Stimulated activated CD4-positive, alpha-beta T cell treated with anti-CD3 and anti-CD28 coated beads, Interleukin-12 subunit alpha, Interleukin-12 subunit beta, amount 100 ng/mL, for 48 hours (primary cell): Measurements from ENCODE around the gene FRMD6.
"Not testable (repeated sequence)": the region's sequence is repeated elsewhere in the genome, so short reads cannot be mapped to it uniquely, and the experiment has no call there.

Experiments used
- DNase-seq, 3 donors: peaks; one replicate each; pipeline ENCODE4 v3.0.0-alpha.2; 2020; ENCODE audit warnings: low read depth in 2 of 3, low spot score in 1 of 3

Gene FRMD6

DNA sequence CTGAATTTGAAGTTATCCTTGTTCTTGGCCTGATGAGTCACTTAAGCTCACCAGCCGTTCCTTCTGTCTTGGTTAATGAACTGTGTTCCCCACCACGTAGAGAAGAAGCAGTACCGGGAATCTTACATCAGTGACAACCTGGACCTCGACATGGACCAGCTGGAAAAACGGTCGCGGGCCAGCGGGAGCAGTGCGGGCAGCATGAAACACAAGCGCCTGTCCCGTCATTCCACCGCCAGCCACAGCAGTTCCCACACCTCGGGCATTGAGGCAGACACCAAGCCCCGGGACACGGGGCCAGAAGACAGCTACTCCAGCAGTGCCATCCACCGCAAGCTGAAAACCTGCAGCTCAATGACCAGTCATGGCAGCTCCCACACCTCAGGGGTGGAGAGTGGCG, 68.2 kb downstream of the FRMD6 start:
- DNase-seq, result no peak

DNA sequence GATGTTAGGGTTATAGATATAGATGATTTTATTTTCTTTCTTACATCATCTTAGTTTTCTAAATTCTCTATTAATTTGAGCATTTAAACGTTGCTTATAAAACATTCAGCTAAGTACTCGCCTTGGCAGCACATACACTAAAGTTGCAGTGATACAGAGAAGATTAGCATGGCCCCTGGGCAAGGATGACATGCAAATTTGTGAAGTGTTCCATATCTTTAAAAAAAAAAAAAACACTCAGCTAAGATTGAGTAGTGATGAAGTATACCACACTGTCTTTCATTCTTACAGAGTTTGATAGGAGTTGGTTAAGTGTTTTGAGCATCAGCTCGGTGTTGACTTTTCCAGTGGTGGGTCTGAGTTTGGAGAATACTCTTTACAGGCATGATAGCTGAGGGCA, 72.3 kb downstream of the FRMD6 start:
- DNase-seq, result no peak

- no peak for DNase-seq
Observed at GRCh38 chr14:51724650-51725049, 72.9 kb downstream of the FRMD6 start.

DNA sequence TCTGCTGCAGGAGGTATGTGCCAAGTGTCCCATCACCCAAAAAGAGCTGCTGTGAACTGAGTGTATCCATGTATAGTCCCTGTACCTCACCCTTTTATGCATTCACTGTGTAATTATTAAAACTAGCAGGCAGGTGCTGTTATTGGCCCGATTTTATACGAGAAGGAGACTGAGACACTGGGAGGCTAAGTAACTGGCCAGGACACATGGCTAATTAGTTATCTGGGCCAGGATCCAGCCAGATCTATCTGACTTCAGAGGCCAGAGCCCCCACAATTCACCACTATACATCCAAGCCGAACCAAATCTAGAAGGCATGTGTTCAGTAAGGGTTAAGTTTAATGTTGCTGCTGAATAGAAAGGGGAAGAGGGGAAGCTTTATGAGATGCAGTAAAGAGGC, 73.4 kb downstream of the FRMD6 start:
- DNase-seq, result no peak

DNA sequence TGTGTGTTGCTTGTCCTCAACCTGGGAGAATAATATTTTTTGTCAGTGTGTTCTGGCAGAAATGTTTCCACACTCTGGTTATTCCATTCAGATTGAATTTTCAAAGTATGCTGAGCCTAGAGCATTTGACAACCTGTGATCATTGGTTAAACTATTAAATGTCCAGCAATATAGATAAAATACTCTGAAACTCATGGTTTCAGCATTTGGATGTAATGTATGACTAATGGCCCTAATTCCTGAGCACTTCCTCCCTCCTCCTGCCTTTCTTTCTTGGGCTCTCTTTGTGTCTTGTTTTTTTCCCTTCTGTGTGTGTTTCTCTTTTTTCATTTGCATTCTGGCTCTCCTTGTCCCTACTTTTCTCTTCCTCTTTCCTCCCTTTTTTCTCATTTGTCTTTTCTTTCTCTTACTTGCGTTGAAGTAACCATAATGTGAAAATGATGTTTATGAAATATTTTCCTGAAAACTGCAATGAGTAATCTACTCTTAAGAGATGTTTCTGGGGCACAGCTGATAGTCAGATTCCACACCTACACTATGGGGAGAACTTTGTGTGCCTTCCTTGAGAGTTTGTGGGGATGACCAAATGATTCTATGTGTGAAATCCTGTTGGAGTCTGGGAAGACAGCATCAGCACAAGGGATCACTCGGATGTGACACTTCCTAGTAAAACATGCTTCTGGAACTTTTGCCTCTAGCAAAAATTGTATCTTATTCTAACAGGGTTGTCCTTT, 74.6 kb downstream of the FRMD6 start:
- no peak for DNase-seq

GRCh38 chr14:51727526-51727925, 75.8 kb downstream of the FRMD6 start:
- DNase-seq, result no peak

DNA sequence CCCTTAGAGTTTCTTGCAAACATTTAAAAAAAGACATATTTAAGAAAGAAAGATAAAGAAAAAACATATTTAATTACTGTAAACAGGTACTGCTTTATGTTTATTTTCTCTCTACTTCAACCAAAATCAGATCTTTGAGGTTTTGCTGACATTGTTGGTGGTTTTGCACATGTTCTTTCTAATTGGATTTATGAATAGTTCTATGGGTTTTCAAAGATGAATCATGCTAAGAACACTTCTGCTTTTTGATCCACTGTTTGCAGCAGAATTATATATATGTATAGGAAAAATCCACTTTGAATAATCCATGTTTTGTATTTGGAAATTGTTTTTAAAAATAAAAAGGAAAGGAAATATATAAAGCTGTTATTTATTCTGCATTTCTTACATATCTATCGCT, 78.4 kb downstream of the FRMD6 start:
- no peak for DNase-seq

GRCh38 chr14:51730684-51731083, 79.0 kb downstream of the FRMD6 start:
- DNase-seq, result no peak

- no peak for DNase-seq
Observed at GRCh38 chr14:51732494-51733112, 80.9 kb downstream of the FRMD6 start.

DNA sequence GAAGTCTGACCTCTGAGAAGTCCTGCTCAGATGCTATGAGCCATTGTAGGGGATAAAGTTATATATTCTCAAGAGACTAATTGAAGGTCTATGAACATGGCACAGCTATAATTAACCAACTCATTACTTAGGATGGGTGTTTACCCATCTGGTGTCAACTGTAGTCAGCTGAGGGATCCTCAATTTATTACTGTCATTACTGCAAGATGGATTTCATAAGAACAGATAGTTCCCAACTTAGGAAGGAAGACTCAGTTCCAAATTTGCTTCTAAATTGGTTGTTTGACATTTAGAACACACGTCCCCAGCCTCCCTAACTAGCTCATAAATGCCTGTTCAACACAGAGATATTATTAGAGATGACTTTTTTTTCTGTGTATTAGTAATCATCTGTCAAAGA, 81.4 kb downstream of the FRMD6 start:
- no peak for DNase-seq

DNA sequence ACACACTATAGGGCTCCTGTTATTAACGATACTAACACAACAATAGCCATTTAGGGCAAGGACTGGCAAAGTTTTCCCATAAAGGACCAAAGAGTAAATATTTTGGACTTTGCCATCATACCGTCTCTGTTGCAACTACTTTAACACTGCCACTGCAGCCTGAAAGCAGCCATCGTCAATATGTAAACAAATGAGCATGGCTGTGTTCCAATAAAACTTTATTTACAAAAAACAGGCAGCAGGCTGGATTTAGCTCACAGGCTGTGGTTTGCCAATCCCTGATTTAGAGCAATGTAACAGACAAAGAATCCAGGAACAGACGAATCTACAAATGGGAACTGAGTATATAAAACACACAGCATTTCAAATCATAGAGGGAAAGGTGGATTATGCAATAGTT, 84.1 kb downstream of the FRMD6 start:
- no peak for DNase-seq

DNA sequence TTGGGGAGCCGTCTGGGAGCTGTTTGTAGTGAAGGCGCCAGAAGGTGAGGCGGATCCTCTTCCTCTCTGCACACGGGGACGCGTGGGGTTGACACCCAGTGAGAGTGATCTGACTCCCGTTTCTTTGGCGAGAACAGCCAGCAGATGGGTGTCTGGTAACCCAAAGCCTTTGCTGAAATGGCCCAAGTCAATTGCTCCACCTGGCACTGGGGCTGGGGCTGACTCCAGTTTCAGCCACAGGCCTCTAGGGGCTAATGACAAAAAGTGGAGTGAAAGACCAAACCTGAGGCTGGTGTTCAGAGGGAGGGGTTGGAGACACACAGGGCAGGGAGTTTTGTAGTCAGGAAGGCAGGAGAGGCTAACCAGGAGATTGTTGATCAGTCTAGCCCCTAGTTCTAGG, 87.0 kb downstream of the FRMD6 start:
- no peak for DNase-seq

DNA sequence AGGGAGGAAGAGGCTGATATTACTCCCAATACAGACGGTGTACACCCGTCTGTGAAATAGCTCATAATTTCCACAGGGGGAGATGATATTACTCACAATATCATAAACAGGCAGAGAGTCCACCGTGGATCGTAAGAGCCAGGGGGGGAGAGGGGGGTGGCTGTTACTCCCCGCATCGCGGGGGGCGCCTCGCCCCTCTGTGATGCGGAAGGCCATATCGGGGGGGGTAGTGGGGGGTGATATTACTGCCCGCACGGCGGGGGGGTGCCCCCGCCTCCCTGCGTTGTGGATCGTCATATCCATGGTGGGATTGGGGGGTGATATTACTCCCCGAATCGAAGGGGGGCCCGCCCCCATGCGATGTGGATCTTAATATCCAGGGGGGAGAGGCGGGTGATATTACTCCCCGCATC, 91.9 kb downstream of the FRMD6 start:
- no peak for DNase-seq

DNA sequence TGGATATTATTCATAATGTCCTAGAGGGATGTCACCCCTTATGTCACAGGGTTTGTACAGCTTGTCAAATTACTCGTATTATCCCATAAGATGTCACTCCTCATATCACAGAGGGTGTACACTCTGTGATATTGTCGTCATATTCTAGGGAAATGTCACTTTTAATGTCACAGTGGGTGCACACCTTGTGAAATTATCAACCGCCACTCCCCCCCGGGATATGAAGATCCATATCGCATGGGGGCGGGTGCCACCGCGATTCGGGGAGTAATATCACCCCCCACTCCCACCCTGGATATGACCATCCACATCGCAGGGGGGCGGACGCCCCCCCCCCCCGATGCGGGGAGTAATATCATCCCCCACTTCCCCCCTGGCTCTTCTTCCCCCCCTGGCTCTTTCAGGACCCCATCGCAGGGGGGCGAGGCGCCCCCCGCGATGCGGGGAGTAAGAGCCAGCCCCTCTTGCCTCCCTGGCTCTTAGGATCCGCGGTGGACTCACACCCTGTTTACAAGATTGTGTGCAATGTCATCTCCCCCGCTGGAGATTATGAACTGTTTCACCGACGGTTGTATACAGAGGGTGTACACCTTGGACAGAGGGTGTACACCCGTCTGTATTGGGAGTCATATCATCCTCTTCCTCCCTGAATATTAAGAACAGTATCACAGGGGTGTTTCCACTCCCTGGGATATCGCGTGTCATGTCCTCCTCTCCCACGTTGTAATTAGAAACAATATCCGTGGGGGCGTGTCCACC, 92.8 kb downstream of the FRMD6 start:
- no peak for DNase-seq

- not testable (repeated sequence) for DNase-seq
Observed at GRCh38 chr14:51746823-51747222, 95.1 kb downstream of the FRMD6 start.

DNA sequence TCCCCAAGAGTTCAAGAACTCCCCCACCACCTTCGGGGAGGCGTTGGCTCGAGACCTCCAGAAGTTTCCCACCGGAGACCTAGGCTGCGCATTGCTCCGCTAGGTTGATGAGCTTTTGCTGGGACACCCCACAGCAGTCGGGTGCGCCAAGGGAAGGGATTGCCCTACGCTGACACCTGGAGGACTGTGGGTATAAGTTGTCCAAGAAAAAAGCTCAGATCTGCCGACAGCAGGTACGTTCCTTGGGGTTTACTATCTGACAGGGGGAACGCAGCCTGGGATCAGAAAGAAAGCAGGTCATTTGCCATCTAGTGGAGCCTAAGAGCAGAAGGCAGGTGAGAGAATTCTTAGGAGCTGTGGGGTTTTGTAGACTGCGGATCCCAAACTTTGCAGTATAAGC, 98.8 kb downstream of the FRMD6 start:
- no peak for DNase-seq

- DNase-seq, result not testable (repeated sequence)
Observed at GRCh38 chr14:51751611-51752345, 100.1 kb downstream of the FRMD6 start.

GRCh38 chr14:51757756-51758155, 106.0 kb downstream of the FRMD6 start:
- not testable (repeated sequence) for DNase-seq

- no peak for DNase-seq
Observed at GRCh38 chr14:51759950-51760349, 108.2 kb downstream of the FRMD6 start.

DNA sequence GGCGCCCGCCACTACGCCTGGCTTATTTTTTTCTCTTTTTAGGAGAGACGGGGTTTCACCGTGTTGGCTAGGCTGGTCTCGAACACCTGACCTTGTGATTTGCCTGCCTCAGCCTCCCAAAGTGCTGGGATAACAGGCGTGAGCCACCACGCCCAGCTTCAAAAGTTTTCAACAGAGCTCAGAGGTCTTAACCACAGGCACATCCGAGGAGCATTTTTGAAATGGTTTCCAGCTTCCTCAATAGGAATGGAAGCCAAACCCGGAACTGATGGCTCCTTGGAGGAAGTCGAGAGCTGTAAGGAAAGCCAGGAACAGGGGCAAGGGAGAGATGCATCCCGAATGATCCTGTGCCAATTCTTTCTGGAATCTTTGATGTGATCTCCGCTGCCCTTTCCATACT, 114.0 kb downstream of the FRMD6 start:
- not testable (repeated sequence) for DNase-seq

- not testable (repeated sequence) for DNase-seq
Observed at GRCh38 chr14:51766586-51766985, 114.9 kb downstream of the FRMD6 start.

- not testable (repeated sequence) for DNase-seq
Observed at GRCh38 chr14:51769261-51769660, 117.6 kb downstream of the FRMD6 start.
